GM12878 (cell line): ENCODE measurements around the gene LKAAEAR1. TPM values are rescaled to one million over a fixed set of nuclear protein-coding genes. Genes with fewer than 3 reads are reported as not detected.
"Not testable (repeated sequence)": the region's sequence is repeated elsewhere in the genome, so short reads cannot be mapped to it uniquely, and the experiment has no call there.

Experiments
- ATAC-seq: fragments of 200-7000 bp; cut with Tn5 transposase; 3 replicates; pipeline ENCODE4 v1.9.1; 2020; ENCODE audit warnings: mild to moderate bottlenecking, moderate library complexity
- BruUV-seq: library from RNA; stranded (reverse); fragments of 400-500 nt; replicated peaks from 2 replicates; lab custom pipeline; 2021; lab: Mats Ljungman, UMichigan
- CTCF ChIA-PET: fragments of 300-600 bp; sonication (Branson Sonifier 250); formaldehyde crosslinking; extraction: SDS; loops from one replicate; lab custom pipeline; 2021; ENCODE audit warnings: inconsistent platforms; lab: Yijun Ruan, JAX
- POLR2A ChIA-PET: fragments of 350-600 bp; formaldehyde crosslinking; extraction: SDS; loops from one replicate; lab custom pipeline; 2021; ENCODE audit warnings: inconsistent platforms; lab: Charles Lee
- RAD21 ChIA-PET: fragments of 300-600 bp; sonication (Branson Sonifier 250); formaldehyde crosslinking; loops from one replicate; lab custom pipeline; 2023; ENCODE audit warnings: antibody characterized with exemption; ENCODE audit not compliant: unreplicated experiment; lab: Charles Lee
- SMC1A ChIA-PET: fragments of 300-600 bp; sonication (Branson Sonifier 250); formaldehyde crosslinking; loops from one replicate; lab custom pipeline; 2023; ENCODE audit not compliant: unreplicated experiment, uncharacterized antibody; lab: Charles Lee
- DNase-seq: peaks from one replicate; pipeline ENCODE4 v3.0.0-alpha.2; 2011; ENCODE audit warnings: low read depth, low spot score
- FAIRE-seq: peaks from 3 replicates; lab custom pipeline; 2011; peaks lifted over from hg19 to GRCh38; lab: Jason Lieb, UNC
- H2AFZ ChIP-seq: 2 replicates; pipeline ENCODE4 v1.6.0; 2011; ENCODE audit warnings: low read depth, low read length, control low read depth; ENCODE audit not compliant: control insufficient read depth
- H3K27ac ChIP-seq: 2 replicates; pipeline ENCODE4 v1.5.1; 2011; ENCODE audit warnings: control low read depth; ENCODE audit not compliant: control insufficient read depth, insufficient read depth
- H3K27me3 ChIP-seq, 2 experiments: replicated peaks in 1 of 2; 2 replicates each; pipeline versions ENCODE4 v1.6.0 to v1.6.1; 2011; ENCODE audit warnings: low read length in 1 of 2; ENCODE audit not compliant: control insufficient read depth in 2 of 2, insufficient read depth in 2 of 2
- H3K36me3 ChIP-seq, 2 experiments: 2 replicates each; pipeline ENCODE4 v1.5.1; 2011; ENCODE audit warnings: low read length in 1 of 2; ENCODE audit not compliant: control insufficient read depth in 2 of 2, insufficient read depth in 2 of 2
- H3K4me1 ChIP-seq: 2 replicates; pipeline ENCODE4 v1.6.1; 2011; ENCODE audit warnings: mild to moderate bottlenecking, low read length, moderate library complexity, mixed read lengths; ENCODE audit not compliant: control insufficient read depth, insufficient read depth
- H3K4me2 ChIP-seq: 2 replicates; pipeline ENCODE4 v1.6.0; 2011; ENCODE audit warnings: control low read depth; ENCODE audit not compliant: control insufficient read depth, insufficient read depth
- H3K4me3 ChIP-seq: fragments of 200-600 bp; sonication (generic); 2 replicates; pipeline ENCODE4 v1.5.1; 2016
- H3K79me2 ChIP-seq: 2 replicates; pipeline ENCODE4 v1.6.0; 2011; ENCODE audit warnings: low read length; ENCODE audit not compliant: control insufficient read depth, insufficient read depth
- H3K9ac ChIP-seq: 2 replicates; pipeline ENCODE4 v1.8.0; 2011; ENCODE audit warnings: low read length, control low read depth, mixed read lengths; ENCODE audit not compliant: control insufficient read depth, insufficient read depth
- H3K9me3 ChIP-seq: replicated peaks from 3 replicates; pipeline ENCODE4 v1.5.1; 2011; ENCODE audit warnings: mild to moderate bottlenecking, low read length; ENCODE audit not compliant: control insufficient read depth, insufficient read depth
- H4K20me1 ChIP-seq: 2 replicates; pipeline ENCODE4 v1.6.0; 2011; ENCODE audit not compliant: control insufficient read depth, insufficient read depth
- ASH2L ChIP-seq: fragments of 300-600, 200-600 bp; sonication (generic); IDR thresholded peaks from 2 replicates; pipeline ENCODE4 v1.6.1; 2017; ENCODE audit warnings: low read depth, mild to moderate bottlenecking, borderline replicate concordance
- BCLAF1 ChIP-seq: fragments of 450-650 bp; IDR thresholded peaks from 2 replicates; pipeline ENCODE4 v1.6.1; 2017; ENCODE audit warnings: antibody characterized with exemption, mild to moderate bottlenecking, moderate library complexity
- BMI1 ChIP-seq: fragments of 450-650 bp; IDR thresholded peaks from 2 replicates; pipeline ENCODE4 v1.6.1; 2016; ENCODE audit warnings: mild to moderate bottlenecking, moderate library complexity, borderline replicate concordance
- CEBPB ChIP-seq, 2 experiments: fragments of 150-350 bp in 1 of 2; IDR thresholded peaks; 2 replicates each; pipeline ENCODE4 v1.6.1; 2012 to 2014; ENCODE audit warnings: low read depth in 2 of 2, low read length in 2 of 2, borderline replicate concordance in 1 of 2, inconsistent platforms in 1 of 2
- DPF2 ChIP-seq: fragments of 450-650 bp; IDR thresholded peaks from 2 replicates; pipeline ENCODE4 v1.6.1; 2017; ENCODE audit warnings: mild to moderate bottlenecking
- ESRRA ChIP-seq: IDR thresholded peaks from 2 replicates; pipeline ENCODE4 v1.6.1; 2012; ENCODE audit warnings: mild to moderate bottlenecking, low read length, improper control_type of control experiment
- FOXK2 ChIP-seq: fragments of 450-650 bp; IDR thresholded peaks from 2 replicates; pipeline ENCODE4 v1.6.1; 2017; ENCODE audit warnings: mild to moderate bottlenecking, moderate library complexity
- KAT2A ChIP-seq: conservative IDR thresholded peaks from 2 replicates; pipeline ENCODE4 v1.6.1; 2011; ENCODE audit warnings: low read depth, low read length; ENCODE audit not compliant: control insufficient read depth
- LARP7 ChIP-seq: fragments of 450-650 bp; IDR thresholded peaks from 2 replicates; pipeline ENCODE4 v1.6.1; 2017; ENCODE audit warnings: mild to moderate bottlenecking
- PAX8 ChIP-seq: fragments of 450-650 bp; IDR thresholded peaks from 2 replicates; pipeline ENCODE4 v1.6.1; 2017; ENCODE audit warnings: mild to moderate bottlenecking, moderate library complexity
- SMC3 ChIP-seq: IDR thresholded peaks from 2 replicates; pipeline ENCODE4 v1.6.1; 2011; ENCODE audit warnings: low read length, improper control_type of control experiment, borderline replicate concordance
- YY1 ChIP-seq: IDR thresholded peaks from 2 replicates; pipeline ENCODE4 v1.6.1; 2011; ENCODE audit warnings: low read depth, mild to moderate bottlenecking, low read length
- ZBED1 ChIP-seq: IDR thresholded peaks from 2 replicates; pipeline ENCODE4 v1.6.1; 2016; ENCODE audit warnings: borderline replicate concordance
- ZNF207 ChIP-seq: fragments of 450-650 bp; IDR thresholded peaks from 2 replicates; pipeline ENCODE4 v1.6.1; 2014; ENCODE audit warnings: antibody characterized with exemption, mild to moderate bottlenecking, borderline replicate concordance
- WGBS: methylation state at CpG from one replicate; pipeline ENCODE4 v1.1.6; 2016; ENCODE audit warnings: low lambda C conversion rate; ENCODE audit not compliant: insufficient replicate concordance, insufficient coverage; ENCODE audit errors: missing lambda C conversion rate; 5-methylcytosine and 5-hydroxymethylcytosine counted together
- in situ Hi-C: fragments of 300-500 bp; cut with MboI; formaldehyde crosslinking; loops from 9 replicates; pipeline ENCODE4 v1.14.3; 2018; ENCODE audit warnings: mixed read lengths
- intact Hi-C: fragments of 100-400 bp; cut with micrococcal nuclease; formaldehyde crosslinking; loops from one replicate; pipeline ENCODE4 v1.14.2; 2022; ENCODE audit not compliant: unreplicated experiment
- polyA plus RNA-seq, 11 experiments: library from polyadenylated mRNA; depleted of rRNA in 4 of 11; unstranded in 6 of 11; stranded (reverse) in 5 of 11; fragments of >200 nt; fragmentation: Nextera tagmentation in 4 of 11; fragmentation: Illumina TruSeq in 1 of 11; extraction: Ambion mirVana in 4 of 11; extraction: Trizol in 1 of 11; gene quantifications; 1 replicate in 1 of 11; 2 replicates in 10 of 11; pipeline versions ENCODE4 v1.2.1 to v1.2.3, GENCODE V29; 2011 to 2016; ENCODE audit warnings: inconsistent platforms in 2 of 11, missing spikeins in 2 of 11, low read depth in 1 of 11
- total RNA-seq, 4 experiments: library from RNA; depleted of rRNA in 3 of 4; stranded (reverse); fragments of >200 nt in 3 of 4; fragmentation: Illumina TruSeq in 1 of 4; extraction: Trizol in 1 of 4; gene quantifications; 2 replicates each; pipeline versions ENCODE4 v1.2.1 to v1.2.3, GENCODE V29; 2013 to 2021

LKAAEAR1 gene
- total and polyA plus RNA-seq, 10 of the 15 experiments (the other 5 are each of a cell fraction or from before 2014, with no cell fraction given), result not detected

DNA sequence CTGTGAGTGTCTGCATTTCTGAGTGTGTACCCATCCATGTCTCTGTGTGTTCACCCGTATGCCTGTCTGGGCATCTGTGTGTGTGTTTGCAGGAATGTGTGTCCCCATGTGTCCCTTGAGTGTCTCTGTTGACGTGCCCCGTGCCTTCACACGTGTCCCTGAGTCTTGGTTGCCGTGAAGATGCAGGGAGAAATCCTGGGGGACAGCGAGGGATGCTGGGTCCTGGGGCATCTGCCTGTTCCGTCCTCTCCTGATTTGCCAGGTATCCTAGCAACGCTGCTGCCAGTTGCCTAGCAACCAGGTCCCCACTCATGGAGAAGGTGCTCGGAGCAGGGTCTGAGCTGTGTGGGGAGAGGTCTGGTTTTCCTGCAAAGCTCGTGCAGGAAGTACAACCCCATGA, 6.0 kb upstream of the LKAAEAR1 start:
- SMC1A ChIA-PET, result interaction anchor here (0.6 kb wide), 1 partner anchor 20 kb away, joined by 3 read pairs; no protein-coding TSS in a partner anchor
- H3K36me3 ChIP-seq, result no peaks in the 10 kb centered on the region
- BruUV-seq, result no TSS peak
- H3K4me1 ChIP-seq, result no peaks in the 10 kb centered on the region
- H3K9me3 ChIP-seq, result peaks cover 7% of the 10 kb centered on the region; the same call in 1 of the 3 replicates
- H3K4me3 ChIP-seq, result no peak overlapping the region
- intact Hi-C loops, result no loop called here
- POLR2A ChIA-PET, result no interaction called here
- 29% methylated on average over 10 of the region's 10 CpGs for WGBS
- FAIRE-seq (no peak), DNase-seq (no peak), ATAC-seq (no peak)
- no peak for TF ChIP-seq SMC3
- 0 out of 2 replicates have a peak, but pooled peaks have one; percentile 15 for TF ChIP-seq FOXK2
- no peak for TF ChIP-seq ESRRA
- no peak for TF ChIP-seq ASH2L
- TF ChIP-seq ZBED1, result no peak
- TF ChIP-seq CEBPB (IDR thresholded peaks at IDR 0.05; ENCODE audit: borderline replicate concordance in 1 of 2, low read depth in 2 of 2, low read length in 2 of 2), result no peak
- peak; percentile 74 for TF ChIP-seq BMI1
- no peak for TF ChIP-seq BCLAF1
- TF ChIP-seq KAT2A, result no peak
- no peak for TF ChIP-seq PAX8
- no peak for TF ChIP-seq YY1
- no peak for TF ChIP-seq ZNF207
- TF ChIP-seq DPF2, result no peak
- no peak for TF ChIP-seq LARP7
- no peaks in the 10 kb centered on the region for H3K27me3 ChIP-seq
- no peak overlapping the region for H2AFZ ChIP-seq
- H3K4me2 ChIP-seq, result no peak overlapping the region
- CTCF ChIA-PET, result interaction anchor here (0.9 kb wide), 1 partner anchor 10 kb away, joined by 4 read pairs; no protein-coding TSS in a partner anchor
- RAD21 ChIA-PET, result no interaction called here
- no peak overlapping the region for H3K9ac ChIP-seq
- H4K20me1 ChIP-seq, result no peaks in the 10 kb centered on the region
- in situ Hi-C loops, result no loop called here
- no peak overlapping the region for H3K27ac ChIP-seq
- H3K79me2 ChIP-seq, result no peaks in the 10 kb centered on the region

- H4K20me1 ChIP-seq, intact Hi-C loops, H3K9ac ChIP-seq, BruUV-seq, DNase-seq, RAD21 ChIA-PET, H3K4me2 ChIP-seq, POLR2A ChIA-PET, SMC1A ChIA-PET, H3K36me3 ChIP-seq, H3K27me3 ChIP-seq, H3K4me3 ChIP-seq, H3K27ac ChIP-seq, in situ Hi-C loops, CTCF ChIA-PET, H2AFZ ChIP-seq, H3K4me1 ChIP-seq, ATAC-seq, H3K79me2 ChIP-seq, H3K9me3 ChIP-seq: not testable (repeated sequence)
- FAIRE-seq, result peak; percentile 27
These were observed 4.4 kb upstream of the LKAAEAR1 start for GRCh38 chr20:64088586-64088985.
